GM18861 (cell line): ENCODE results near the gene ZNF519.
"Not testable (repeated sequence)": the region's sequence is repeated elsewhere in the genome, so short reads cannot be mapped to it uniquely, and the experiment has no call there.

ENCODE experiments used
- ATAC-seq: cut with Tn5 transposase; IDR thresholded peaks from one replicate; pipeline ENCODE4 v1.9.1; 2021; ENCODE audit not compliant: unreplicated experiment

Gene ZNF519

DNA sequence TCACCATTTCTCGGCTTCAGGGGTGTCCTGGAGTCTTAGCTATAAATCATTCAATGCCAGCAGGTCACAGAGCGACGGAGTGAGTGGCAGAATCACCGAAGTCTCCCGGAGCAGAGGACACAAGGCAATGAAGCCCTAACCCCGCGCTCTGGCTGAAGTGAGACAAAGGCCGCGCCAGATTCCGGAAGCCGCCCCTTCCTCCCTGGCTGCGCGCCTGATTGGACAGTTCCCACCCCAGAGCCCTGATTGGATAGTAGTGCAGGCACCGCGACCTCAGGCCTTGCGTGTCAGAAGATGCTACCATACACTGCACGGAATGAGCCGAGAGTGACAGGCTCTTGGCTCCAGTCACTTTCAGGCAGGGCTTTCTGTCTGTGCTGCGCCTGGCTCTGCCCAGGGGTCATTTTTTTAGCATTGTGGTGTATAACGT is at the start of gene ZNF519:
Gene ZNF519 (minus strand): TSS at position 165 of the 430 bp plus-strand sequence. CDS start 158 bp downstream, at position 7.
- ATAC-seq: peak; percentile 100

DNA sequence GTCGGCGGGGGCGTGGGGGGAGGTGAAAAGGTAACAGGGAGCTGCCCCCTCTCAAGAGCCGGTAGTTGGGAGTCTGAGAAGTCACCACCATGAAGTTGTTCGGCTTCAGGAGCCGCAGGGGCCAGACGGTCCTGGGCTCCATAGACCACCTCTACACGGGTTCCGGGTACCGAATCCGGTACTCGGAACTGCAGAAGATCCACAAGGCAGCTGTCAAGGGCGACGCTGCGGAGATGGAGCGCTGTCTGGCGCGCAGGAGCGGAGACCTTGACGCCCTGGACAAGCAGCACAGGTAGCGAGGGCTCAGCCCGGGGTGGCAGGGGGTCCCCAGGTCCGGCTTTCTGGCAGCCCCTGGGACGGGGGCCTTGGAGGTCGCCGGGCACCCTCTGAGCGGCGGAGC is 47.1 kb upstream of the ZNF519 start:
- ATAC-seq: peak; percentile 17

DNA sequence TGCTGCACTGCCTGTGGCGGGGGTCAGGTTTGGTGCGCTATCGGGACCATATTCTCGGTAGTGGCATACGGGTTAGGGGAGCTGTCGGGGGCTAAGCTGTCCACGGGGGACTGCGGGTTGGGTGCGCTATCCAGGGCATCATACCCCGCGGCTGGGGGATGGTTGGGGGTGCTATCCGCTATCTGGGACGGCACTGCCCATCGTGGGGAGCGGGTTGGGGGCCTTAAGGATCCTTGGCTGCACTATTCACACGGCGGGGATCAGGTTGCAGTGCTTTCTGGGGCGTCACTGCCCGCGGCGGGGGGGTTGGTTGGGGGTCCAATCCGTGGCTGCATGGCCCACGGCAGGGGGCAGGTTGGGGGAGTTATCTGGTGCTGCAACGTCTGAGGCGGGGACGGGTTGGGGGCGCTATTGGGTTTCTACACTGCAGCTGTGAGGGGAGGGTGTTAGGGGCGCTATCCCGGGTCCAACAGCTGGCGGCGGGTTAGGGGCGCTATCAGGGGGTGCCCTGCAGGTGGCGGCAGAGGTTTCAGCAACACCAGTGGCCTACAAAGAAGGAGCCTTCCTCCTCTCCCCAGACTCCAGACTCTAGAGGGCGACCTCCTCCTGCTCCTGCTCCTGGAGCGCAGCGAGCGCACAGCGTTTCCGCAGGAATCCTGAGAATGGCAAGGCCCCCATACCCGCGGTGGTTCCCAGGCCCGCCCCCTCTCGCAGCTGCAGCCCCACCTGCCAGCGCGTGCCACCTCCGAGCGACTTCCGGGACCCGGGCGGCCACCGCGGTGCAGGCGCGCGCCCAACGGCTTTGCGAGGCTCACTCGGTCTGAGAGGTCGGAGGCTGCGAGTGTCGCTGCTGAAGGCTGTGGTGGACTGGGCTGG is 46.3 kb upstream of the ZNF519 start:
- ATAC-seq: peak; percentile 87

DNA sequence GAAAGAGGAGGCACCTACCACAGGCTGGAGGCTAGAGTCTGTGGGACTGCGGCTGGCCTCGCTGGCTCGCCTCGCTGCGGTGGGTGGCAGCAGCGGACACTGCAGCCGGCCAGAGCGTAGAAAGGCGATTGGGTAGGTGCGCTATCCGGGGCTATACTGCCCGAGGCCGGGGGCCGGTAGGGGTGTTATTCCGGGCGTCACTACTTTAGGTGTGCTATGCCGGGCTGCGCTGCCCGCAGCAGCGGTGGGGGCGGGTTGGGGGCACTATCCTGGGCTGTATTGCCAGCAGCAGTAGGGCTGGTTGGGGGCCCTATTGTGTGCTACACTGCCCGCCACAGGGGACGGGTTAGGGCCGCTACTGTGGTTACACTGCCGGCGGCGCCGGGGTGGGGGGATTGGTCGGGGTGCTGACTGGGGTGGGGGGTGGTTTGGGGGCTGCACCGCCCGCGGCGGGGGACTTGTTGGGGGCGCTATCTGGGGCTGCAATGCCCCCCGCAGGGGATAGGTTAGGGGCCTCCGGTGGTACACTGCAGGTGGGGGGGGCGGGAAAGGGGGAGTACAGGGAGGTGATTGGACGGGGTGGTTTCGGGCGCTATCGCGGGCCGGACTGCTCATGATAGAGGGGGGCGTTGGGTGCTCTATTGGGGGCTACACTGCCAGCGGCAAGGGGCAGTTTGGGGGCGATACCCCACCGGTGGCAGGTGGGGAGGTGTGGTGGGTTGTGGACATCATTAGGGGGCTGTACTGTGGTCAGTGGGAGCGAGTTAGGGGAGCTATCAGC is 45.5 kb upstream of the ZNF519 start:
- ATAC-seq: not testable (repeated sequence)

DNA sequence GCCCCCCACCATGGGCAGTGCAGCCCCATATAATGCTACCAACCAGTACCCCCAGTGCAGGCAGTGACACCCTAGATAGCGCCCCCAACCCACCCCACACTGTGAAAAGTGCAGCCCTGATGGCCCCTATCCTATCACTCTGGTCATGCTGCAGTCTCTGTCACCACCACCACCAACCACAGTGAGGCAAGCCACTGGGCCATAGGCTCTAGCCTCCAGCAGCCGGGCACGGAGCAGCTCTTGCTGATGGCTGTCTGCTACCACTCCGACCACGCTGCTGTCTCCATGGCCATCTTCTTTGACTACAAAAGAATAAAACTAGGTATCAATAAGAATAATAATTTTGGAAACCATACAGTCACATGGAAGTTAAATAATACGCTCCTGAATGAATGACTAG is 43.2 kb upstream of the ZNF519 start:
- not testable (repeated sequence) for ATAC-seq

DNA sequence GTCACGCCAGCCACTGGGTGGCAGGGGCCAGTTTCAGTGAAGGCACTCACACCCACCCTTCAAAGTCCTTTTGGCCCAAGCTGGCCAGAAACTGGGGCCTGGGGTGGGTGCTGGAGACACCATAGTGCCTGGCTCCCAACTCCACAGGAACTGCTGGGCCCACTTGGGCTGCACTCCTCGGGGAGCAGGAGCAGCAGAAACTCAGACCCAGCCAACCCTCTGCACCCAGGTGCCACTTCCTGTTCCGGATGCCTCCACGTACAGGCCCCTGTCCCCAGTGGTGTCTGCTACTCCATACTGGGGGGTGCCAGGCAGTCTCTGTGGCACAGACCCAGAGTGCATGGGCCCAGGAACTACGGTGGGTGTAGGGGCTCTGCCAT is 42.5 kb upstream of the ZNF519 start:
- no peak for ATAC-seq

DNA sequence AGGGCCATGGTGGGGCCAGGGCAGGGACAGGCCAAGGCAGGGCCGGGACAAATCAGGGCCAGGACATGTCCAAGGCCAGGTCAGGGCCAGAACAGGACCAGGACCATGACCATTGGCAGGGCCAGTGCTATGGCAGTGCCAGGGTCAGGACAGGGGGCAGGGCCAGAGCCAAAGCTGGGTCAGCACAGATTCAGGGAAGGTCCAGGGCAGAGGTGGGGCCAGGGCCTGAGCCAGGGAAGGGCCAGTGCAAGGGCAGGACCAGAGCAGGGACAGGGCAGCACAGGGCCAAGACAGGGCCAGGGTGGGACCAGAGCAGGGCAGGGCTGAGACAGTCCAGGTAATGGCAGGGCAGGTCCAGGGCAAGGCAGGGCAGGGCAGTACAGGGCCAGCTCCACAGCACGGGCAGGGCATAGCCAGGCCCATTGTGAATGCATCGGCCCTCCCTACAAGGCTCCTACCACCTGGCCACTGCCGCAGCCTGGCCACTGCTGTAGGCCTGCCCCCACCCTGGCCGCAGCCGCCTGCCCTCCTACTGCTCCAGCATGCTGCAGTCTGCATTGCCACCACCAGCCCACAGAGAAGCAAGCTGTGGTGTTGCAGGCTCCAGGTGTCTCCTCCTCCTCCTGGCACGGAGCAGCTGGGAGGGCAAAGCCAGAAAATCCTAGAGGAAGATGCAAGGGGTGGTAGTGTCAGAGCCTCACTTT is 41.9 kb upstream of the ZNF519 start:
- not testable (repeated sequence) for ATAC-seq

DNA sequence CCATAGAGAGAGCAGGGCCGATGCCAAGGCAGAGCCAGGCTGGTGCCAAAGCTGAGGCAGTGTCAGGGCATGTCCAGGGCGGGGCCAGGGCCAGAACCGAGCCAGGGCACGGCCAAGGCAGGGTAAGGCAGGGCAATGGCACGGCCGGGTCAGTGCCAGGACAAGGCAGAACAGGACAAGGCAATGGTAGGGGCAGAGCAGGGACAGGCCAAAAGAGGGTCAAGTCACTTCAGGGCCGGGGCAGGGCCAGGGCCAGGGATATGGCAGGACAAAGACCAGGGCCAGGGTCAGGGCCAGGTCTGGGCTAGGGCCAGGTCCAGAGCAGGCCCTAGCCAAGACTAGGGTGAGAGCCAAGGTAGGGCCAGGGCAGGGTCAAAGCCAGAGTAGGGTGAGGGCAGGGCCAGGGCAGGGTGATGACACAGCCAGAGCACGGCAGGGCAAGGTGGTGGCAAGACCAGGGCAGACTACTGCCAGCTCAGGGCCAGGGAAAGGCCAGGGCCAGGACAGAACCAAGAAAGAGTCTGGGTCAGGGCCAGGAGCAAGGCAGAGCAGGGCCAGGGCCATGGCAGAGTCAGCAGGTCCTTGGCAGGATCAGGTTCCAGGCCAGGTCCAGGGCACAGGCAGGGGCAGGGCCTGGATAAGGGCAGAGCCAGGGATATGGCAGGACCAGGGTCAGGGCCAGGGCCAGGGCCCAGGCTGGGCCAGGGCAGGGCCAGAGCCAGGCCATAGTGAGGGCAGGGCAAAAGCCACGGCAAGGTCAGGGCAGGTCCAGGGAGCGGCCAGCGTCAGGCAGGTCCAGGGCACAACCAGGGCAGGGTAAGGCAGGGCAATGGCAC is 41.1 kb upstream of the ZNF519 start:
- ATAC-seq: not testable (repeated sequence)

DNA sequence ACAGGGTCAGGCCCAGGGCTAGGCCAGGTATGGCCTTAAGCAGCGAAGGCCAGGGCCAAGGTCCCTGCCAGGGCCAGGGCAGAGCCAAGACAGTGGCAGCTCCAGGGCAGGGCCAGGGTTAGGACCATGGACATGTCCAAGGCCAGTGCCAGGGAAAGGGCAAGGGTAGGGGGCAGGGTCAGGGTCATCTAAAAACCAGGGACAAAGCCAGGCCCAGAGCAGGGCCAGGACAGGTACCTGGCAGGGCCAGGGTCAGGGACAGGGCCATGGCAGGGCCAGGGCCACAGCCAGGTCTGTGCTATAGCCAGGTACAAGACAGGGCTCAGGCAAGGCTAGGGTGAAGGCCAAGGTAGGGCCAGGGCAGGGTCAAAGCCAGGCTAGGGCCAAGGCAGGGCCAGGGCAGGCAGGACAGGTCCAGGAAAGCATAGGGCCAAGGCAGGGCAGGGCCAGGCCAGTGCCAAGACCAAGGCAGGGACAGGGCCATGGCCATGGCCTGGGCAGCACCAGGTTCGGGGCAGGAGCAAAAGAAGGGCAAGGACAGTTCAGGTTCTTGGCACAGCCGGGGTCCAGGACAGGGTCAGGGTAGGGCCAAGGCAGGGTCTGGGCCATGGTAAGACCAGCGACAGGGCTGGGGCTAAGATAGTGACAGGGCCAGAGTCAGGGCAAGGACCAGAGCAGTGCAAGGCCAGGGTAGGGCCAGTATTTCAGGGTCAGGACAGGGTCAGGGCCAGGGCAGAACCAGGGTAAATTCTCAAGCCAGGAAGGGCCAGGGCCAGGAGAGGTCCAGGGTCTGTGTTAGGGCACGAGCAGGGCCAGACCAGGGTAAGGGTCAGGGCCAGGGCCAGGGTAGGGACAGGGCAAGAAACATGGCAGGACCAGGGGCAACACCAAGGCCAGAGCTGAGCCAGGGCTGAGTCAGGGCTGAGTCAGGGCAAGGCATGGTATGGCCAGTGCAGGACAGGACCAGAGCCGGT is 40.2 kb upstream of the ZNF519 start:
- not testable (repeated sequence) for ATAC-seq

DNA sequence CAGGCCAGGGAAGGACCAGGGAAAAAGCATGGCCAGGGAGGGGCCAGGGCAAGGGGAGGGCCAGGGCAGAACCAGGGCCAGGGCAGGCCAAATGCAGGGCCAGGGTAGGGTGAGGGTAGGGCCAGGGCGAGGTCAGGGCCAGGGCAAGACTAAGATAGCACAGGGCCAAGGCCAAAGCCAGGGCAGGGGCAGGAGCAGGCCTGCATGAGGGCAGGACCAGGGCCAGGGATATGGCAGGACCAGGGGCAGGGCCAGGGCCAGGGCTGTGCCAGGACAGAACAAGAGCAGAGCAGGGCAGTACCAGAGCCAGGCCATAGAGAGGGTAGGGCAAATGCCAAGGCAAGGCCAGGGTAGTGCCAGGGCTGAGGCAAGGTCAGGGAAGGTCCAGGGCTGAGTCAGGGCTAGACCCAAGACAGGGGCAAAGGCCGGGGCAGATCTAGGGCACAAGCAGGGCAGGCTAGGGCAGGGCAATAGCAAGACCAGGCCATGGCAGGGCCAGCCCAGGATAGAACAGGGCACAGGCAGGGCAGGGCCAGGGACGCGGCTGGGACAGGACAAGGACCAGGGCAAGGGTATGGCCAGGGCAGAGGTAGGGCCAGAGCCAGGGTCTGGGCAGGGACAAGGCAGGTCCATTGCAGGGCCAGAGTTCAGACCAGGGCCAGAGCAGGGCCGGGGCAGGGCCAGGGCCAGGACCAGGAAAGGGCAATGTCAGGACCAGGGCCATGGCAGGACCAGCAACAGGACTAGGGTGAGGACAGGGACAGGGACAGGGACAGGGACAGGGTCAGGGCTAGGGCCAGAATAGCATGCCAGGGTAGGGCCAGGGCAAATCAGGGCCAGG is 39.3 kb upstream of the ZNF519 start:
- not testable (repeated sequence) for ATAC-seq

DNA sequence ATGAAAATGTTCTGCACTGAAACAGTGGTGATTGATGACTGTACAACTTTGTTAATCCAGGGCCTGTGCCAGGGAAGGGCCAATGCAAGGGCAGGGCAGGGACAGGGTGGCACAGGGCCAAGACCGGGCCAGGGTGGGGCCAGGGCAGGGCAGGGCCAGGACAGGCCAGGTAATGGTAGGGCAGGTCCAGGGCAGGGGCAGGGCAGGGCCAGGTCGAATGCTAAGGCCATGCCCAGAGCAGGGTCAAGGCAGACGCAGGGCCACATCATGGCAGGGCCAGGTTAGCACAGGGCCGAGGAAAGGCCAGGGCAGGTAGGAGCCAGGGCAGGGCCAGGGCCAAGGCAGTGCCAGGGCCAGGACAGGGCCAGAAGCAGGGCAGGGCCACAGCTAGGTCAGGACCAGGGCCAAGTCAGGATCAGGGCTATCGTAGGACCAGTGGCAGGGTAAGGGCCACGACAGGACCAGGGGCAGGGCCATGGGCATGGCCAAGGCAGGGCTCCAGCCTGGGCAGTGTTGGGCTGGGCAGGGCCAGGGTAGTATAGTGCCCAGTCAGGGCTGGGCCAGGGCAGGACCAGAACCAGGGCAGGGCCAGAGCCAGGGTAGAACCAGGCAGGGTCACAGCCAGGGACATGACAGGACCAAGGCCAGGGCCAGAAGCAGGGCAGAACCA is 38.3 kb upstream of the ZNF519 start:
- ATAC-seq: not testable (repeated sequence)

DNA sequence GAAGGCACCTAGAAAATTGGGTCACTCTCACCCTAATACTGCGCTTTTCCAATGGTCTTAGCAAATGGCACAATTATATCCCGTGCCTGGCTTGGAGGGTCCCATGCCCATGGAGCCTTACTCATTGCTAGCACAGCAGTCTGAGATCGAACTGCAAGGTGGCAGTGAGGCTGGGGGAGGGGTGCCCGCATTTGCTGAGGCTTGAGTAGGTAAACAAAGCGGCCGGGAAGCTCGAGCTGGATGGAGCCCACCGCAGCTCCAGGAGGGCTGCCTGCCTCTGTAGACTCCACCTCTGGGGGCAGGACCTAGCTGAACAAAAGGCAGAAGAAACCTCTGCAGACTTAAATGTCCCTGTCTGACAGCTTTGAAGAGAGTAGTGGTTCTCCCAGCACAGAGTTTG is 30.7 kb upstream of the ZNF519 start:
- ATAC-seq: not testable (repeated sequence)

DNA sequence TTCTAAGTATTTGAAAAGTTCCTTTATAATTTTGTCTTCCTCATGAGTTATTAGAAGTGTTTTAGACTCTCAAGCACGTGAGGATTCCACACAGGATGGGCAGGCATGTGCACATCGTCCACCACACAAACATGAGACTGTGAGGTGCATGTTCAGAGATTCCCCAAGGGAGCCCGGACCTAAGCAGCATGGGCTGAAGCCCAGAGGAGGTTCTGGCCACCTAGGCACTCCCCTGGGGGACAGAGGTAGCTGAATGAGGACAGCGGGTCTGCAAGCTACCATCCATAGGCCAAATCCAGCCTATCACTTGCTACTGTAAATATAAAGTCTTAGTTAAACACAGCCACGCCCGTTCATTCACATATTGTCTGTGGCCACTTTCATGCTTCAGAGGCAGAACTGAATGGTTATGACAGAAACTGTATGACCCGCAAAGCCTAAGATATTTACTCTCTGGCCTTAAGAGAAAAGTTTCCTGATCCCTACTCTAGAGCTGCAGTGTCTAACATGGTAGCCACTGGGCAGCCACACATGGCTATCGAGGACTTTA is 19.4 kb upstream of the ZNF519 start:
- ATAC-seq: not testable (repeated sequence)

DNA sequence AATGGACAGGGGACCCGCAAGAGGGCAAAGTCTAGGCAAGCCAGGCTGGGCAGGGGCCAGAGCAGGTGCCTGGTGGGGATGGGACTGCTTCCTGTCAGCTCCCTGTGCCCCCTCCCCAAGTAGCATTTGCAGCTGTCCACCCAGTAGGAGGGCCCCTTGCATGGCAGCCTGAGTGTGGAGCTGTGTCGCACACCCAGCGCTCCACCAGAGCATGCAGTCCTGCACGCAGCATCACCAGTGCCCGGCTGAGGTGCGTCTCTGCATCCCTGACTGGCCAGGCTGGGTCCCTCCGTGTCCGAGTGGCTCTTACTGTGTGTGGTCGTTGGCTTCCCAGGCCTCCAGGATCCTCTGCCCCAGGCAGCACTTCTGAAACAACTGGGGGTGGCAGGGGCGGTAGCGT is 18.5 kb upstream of the ZNF519 start:
- not testable (repeated sequence) for ATAC-seq

DNA sequence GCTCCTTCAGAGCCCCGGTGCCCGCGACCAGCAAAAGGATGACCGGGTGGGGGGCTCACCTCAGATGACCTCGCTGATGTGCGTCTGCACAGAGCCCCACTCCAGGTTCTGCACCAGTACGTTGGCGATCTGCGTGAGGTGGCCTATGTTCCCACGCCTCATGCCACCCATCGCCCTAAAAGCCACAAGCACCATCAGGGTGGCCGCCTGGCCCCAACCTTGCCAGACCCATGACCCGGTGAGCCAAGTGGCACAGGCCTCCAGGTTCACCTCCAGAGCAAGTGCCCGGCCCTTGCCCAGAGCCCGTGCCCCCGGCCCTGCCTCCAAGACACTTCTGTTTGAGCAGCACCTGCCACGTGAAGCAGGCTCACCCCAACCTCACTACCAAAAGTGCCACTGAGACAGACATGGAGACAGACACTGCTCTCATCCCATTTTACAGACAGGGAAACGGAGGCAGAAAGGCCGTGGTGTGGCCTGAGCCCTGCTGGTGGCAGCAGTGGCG is 17.7 kb upstream of the ZNF519 start:
- not testable (repeated sequence) for ATAC-seq

DNA sequence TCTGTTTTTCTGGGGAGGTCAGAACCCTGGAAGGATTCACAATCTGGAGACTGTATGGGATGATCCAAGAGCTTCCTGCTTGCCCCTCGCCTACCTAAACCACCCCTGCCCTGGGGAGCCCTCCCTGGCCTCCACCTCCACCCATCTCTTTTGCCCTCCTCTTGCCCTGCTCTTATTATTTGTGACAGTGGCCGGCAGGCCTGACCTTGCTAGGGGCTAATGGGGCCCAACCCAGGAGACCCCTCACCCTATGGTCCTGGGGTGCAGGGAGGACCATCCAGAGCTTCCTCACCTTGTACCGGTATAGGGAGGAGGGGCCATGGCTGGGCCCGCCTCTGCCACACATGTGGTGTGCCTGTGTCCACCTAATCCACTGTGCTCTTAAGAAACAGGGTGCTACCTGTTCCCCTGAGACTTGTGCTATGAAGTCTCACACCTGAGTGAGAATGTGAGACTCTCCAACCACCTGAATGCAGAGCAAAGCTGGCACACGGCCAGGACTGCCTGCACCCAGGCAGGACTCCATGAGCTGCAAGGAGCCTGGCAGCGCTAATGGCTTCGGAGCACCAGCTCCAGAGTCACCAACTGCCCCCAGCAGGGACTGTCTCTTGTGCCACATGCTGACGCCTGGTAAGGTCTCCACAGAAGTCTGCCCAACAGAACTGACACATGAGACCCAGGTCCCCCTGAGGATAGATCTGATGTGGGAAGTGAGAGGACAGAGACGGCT is 17.1 kb upstream of the ZNF519 start:
- ATAC-seq: not testable (repeated sequence)
